Stimulated activated CD4-positive, alpha-beta T cell treated with anti-CD3 and anti-CD28 coated beads, Interleukin-15, amount 100 ng/mL, for 48 hours (primary cell): ENCODE measurements around the gene ZBED4.

Source experiments
- DNase-seq, 2 donors: peaks; one replicate each; pipeline ENCODE4 v3.0.0-alpha.2; 2020; ENCODE audit warnings: low read depth in 2 of 2

ZBED4 gene

GRCh38 chr22:49936973-49937757, 83.5 kb downstream of the ZBED4 start:
- DNase-seq: no peak

GRCh38 chr22:49937758-49938564, 84.3 kb downstream of the ZBED4 start:
- no peak for DNase-seq

GRCh38 chr22:49938565-49939136, 85.0 kb downstream of the ZBED4 start:
- no peak for DNase-seq
